Motor neuron (in vitro differentiated cells): Measurements from ENCODE around the gene CIAO2A. TPM values are rescaled to one million over a fixed set of nuclear protein-coding genes. Genes with fewer than 3 reads are reported as not detected.

Source experiments
- ATAC-seq, 8 experiments: fragments of 200-7000 bp; cut with Tn5 transposase; replicated peaks in 6 of 8; 2 replicates each; pipeline ENCODE4 v1.8.0; 2021; ENCODE audit warnings: mild to moderate bottlenecking in 8 of 8, moderate library complexity in 8 of 8
- H3K27ac ChIP-seq, 2 donors: fragments of 250-450 bp; sonication (Bioruptor Pico); 2 replicates each; pipeline ENCODE4 v1.9.0; 2021; ENCODE audit warnings: antibody characterized with exemption in 2 of 2, mild to moderate bottlenecking in 2 of 2, moderate library complexity in 1 of 2
- H3K4me1 ChIP-seq, 2 donors: fragments of 250-450 bp; sonication (Bioruptor Pico); replicated peaks in 1 of 2; 2 replicates each; pipeline ENCODE4 v1.6.1; 2021; ENCODE audit warnings: antibody characterized with exemption in 2 of 2, mild to moderate bottlenecking in 2 of 2, moderate library complexity in 1 of 2
- H3K4me3 ChIP-seq, 5 donors: fragments of 250-450 bp; sonication (Bioruptor Pico); 2 replicates each; pipeline ENCODE4 v1.9.0; 2021; ENCODE audit warnings: antibody characterized with exemption in 5 of 5, mild to moderate bottlenecking in 5 of 5, moderate library complexity in 4 of 5
- WGBS, 10 experiments: fragments of 450-650 bp; shearing (Covaris generic); methylation state at CpG; one replicate each; pipeline ENCODE4 v1.0.0; 2022; 5-methylcytosine and 5-hydroxymethylcytosine counted together
- in situ Hi-C, 9 experiments: fragments of 400-800 bp; cut with MboI; loops; one replicate each; pipeline ENCODE4 v1.15.0; 2021; ENCODE audit warnings: low sequenced_read_pairs in 9 of 9, low pct_unique_long_range_greater_than_20kb in 2 of 9; ENCODE audit not compliant: unreplicated experiment in 9 of 9
- total RNA-seq, 8 experiments: library from RNA; unstranded; fragments of 300-600 nt; gene quantifications; 2 replicates each; pipeline versions ENCODE4 v1.2.3 to v1.2.4, GENCODE V29; 2022

CIAO2A gene, protein sequence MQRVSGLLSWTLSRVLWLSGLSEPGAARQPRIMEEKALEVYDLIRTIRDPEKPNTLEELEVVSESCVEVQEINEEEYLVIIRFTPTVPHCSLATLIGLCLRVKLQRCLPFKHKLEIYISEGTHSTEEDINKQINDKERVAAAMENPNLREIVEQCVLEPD
- 100 to 1,000 TPM in 2 of 8 experiments, 10 to 100 TPM in 6; 42.0 to 106 (median 74.5) TPM for total RNA-seq

- 0 to 2% (median 0%) methylated on average over 1 to 34 of the region's 41 CpGs; no CpG with 5 or more reads in 1 of the 10 experiments for WGBS, 10 experiments
- peak within 1 kb of the TSS; percentile 81 to 83 for H3K27ac ChIP-seq
- in situ Hi-C loops: no loop called here
- H3K4me3 ChIP-seq: peak within 1 kb of the TSS; percentile 55 to 83 (median 74)
- ATAC-seq: peak; percentile 75 to 86 (median 84)
- H3K4me1 ChIP-seq: peaks cover 9 to 27% of the 10 kb centered on the region in 2 donors
These were observed at the start of gene CIAO2A for GRCh38 chr15:64093627-64094417. Gene CIAO2A (minus strand): TSS chr15:64093838. CDS start chr15:64093768, 70 bp downstream.

GRCh38 chr15:64143276-64143675 lies 49.6 kb upstream of the CIAO2A start:
- H3K27ac ChIP-seq: no peak overlapping the region
- in situ Hi-C loops: no loop called here
- H3K4me3 ChIP-seq: no peak overlapping the region
- no peak for ATAC-seq
- WGBS, 10 experiments: 86 to 100% (median 100%) methylated on average over 1 to 2 of the region's 6 CpGs; no CpG with 5 or more reads in 5 of the 10 experiments
- H3K4me1 ChIP-seq: no peaks in the 10 kb centered on the region

DNA sequence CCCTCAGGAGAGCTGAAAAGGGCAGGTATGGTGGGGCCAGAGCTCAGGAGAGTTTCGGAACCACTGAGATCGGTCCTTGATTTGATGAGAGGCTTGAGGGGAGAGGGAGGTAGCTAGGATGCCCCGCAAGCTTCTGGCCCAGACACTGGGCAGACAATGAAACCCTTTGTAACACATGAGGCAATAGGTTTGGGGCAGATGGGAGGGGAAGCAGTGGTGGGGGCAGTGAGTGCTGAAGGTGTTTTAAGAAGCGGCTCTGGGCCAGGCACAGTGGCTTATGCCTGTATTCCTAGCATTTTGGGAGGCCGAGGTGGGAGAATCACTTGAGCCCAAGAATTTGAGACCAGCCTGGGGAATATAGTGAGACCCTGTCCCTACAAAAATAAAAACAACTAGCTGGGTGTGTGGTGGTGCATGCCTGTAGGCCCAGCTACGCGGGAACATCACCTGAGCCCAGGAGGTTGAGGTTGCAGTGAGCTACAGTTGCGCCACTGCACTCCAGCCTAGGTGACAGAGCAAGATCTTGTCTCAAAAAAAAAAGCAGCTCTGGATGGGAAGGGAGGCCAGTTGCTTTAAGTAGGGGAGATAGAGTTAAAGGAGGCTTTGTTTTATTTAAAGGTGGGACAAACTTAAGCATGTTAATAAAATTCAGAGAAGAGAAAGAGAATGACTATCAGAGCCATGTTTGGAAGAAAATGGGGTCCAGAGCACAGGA lies 48.3 kb upstream of the CIAO2A start:
- Histone ChIP-seq H3K4me3 (no peak overlapping the region), H3K27ac (no peak overlapping the region), H3K4me1 (no peaks in the 10 kb centered on the region)
- WGBS, 10 experiments: 89 to 100% (median 100%) methylated on average over 1 to 6 of the region's 8 CpGs; no CpG with 5 or more reads in 3 of the 10 experiments
- ATAC-seq: no peak
- in situ Hi-C loops: no loop called here

- Histone ChIP-seq H3K4me3 (no peak overlapping the region), H3K4me1 (no peaks in the 10 kb centered on the region), H3K27ac (no peak overlapping the region)
- ATAC-seq: no peak
- in situ Hi-C loops: no loop called here
- WGBS, 10 experiments: 92 to 100% methylated on average over 2 of the region's 4 CpGs; no CpG with 5 or more reads in 8 of the 10 experiments
These were observed 44.8 kb upstream of the CIAO2A start for GRCh38 chr15:64138331-64138941.

DNA sequence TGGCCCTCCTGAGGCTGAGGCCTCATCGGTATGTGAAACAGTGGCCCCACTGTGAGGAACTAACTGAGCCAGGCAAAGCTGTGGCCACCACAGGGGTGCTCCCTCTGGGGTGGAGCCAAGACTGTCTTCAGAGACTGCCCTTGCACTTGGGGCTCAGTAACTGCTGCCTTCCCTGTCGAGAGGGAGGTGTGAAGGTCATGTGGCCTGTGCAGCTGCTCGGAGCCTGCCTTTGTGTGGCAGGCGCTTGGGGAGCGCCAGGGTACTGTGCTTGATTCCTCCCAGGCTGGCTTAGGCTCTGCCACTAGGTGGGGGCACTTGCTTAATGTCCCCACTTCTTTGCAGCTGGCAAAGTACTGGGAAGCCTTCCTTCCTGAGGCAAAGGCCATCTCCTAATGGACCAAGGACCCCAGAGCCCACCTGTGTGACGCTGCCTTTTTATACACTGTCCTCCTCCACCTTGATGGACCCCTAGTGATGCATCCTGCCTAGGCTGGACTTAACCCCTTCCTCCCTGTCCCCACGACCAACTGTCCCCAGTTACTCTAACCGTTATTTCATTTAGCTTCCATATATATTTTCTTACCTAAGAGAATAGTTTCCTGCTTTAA lies 43.7 kb upstream of the CIAO2A start:
- Histone ChIP-seq H3K4me3 (no peak overlapping the region), H3K27ac (no peak overlapping the region), H3K4me1 (no peaks in the 10 kb centered on the region)
- WGBS, 10 experiments: 58 to 100% (median 86%) methylated on average over 1 to 5 of the region's 8 CpGs; no CpG with 5 or more reads in 3 of the 10 experiments
- peak in 5 of 8 experiments; percentile 33 to 51 (median 43) for ATAC-seq
- in situ Hi-C loops: no loop called here

DNA sequence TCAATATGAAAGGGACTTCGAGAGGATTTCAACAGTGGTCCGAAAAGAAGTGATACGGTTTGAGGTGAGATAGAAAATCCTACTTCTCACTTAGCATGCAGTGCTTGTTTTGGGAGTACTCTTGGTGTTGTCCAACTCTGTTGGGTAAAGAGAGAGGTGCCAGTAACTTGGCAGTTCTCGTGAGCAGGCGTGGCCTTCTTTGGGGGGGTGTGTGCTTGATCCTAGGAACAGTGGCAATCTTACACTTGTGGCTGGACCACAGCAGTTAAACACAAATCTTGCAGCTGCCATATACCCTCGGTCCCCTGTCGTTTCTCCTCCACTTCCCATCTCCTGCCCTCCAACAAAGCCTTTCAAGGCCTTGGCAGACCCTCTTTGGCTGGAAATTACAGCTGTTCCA lies 42.7 kb upstream of the CIAO2A start:
- Histone ChIP-seq H3K4me3 (no peak overlapping the region), H3K27ac (no peak overlapping the region), H3K4me1 (no peaks in the 10 kb centered on the region)
- no peak for ATAC-seq
- WGBS, 10 experiments: 80 to 100% (median 94%) methylated on average over 1 to 7 of the region's 7 CpGs; no CpG with 5 or more reads in 2 of the 10 experiments
- in situ Hi-C loops: no loop called here

- WGBS, 10 experiments: 88 to 100% (median 95%) methylated on average over 2 to 7 of the region's 9 CpGs; no CpG with 5 or more reads in 6 of the 10 experiments
- peak in 2 of 8 experiments; percentile 12 to 18 for ATAC-seq
- Histone ChIP-seq H3K4me3 (no peak overlapping the region), H3K27ac (no peak overlapping the region), H3K4me1 (no peaks in the 10 kb centered on the region)
- in situ Hi-C loops: no loop called here
These were observed 40.7 kb upstream of the CIAO2A start for GRCh38 chr15:64134345-64134829.

- ATAC-seq: peak in 3 of 8 experiments; percentile 76 to 92 (median 89)
- H3K4me1 ChIP-seq: no peaks in the 10 kb centered on the region
- 60 to 100% (median 84%) methylated on average over 1 to 10 of the region's 10 CpGs; no CpG with 5 or more reads in 4 of the 10 experiments for WGBS, 10 experiments
- no peak overlapping the region for H3K4me3 ChIP-seq
- in situ Hi-C loops: no loop called here
- H3K27ac ChIP-seq: no peak overlapping the region
These were observed 40.1 kb upstream of the CIAO2A start for GRCh38 chr15:64133623-64134344.

DNA sequence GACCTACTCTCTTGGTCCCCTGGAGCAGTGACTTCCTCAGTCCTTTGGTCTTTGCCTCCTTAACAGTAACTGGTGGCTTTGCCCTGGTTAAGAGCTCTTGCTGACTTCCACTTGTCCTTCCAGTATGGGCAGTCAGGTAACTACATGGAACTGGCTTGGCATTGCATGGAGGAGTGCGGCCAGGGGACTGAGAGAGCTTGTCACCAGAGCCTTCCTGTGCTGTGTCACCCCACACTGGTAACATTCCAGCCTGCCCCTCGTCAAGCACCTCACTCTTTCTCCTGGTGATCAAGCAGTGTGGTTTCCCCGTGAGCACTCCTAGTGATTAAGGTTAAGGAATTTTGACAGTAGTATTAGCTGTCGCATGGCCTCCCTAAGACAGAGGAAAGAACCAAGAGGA lies 38.6 kb upstream of the CIAO2A start:
- Histone ChIP-seq H3K27ac (no peak overlapping the region), H3K4me1 (no peaks in the 10 kb centered on the region), H3K4me3 (no peak overlapping the region)
- in situ Hi-C loops: no loop called here
- 90 to 100% (median 100%) methylated on average over 1 to 4 of the region's 4 CpGs; no CpG with 5 or more reads in 5 of the 10 experiments for WGBS, 10 experiments
- no peak for ATAC-seq

DNA sequence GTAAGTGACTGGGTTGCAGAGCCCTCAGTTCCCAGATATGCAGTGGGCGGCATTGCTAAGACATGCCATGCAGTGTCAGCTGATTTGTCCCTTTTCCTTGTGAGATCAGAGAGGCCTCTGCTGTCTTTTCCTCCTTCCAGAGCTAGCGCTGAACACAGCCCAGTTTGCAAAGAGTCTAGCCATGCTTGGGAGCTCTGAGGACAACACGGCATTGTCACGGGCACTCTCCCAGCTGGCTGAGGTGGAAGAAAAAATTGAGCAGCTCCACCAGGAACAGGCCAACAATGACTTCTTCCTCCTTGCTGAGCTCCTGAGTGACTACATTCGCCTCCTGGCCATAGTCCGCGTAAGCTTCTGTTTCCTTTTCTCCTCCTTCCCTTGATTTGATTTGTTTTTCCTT lies 37.9 kb upstream of the CIAO2A start:
- in situ Hi-C loops: no loop called here
- Histone ChIP-seq H3K27ac (no peak overlapping the region), H3K4me1 (no peaks in the 10 kb centered on the region), H3K4me3 (no peak overlapping the region)
- no peak for ATAC-seq
- 81 to 100% (median 98%) methylated on average over 1 to 7 of the region's 7 CpGs; no CpG with 5 or more reads in 2 of the 10 experiments for WGBS, 10 experiments

GRCh38 chr15:64130159-64130558 lies 36.5 kb upstream of the CIAO2A start:
- H3K27ac ChIP-seq: no peak overlapping the region

More at GRCh38 chr15:64130159-64130558, 36.5 kb upstream of the CIAO2A start:
- Histone ChIP-seq H3K4me1 (no peaks in the 10 kb centered on the region), H3K4me3 (no peak overlapping the region)
- WGBS, 10 experiments: 95 to 100% (median 100%) methylated on average over 1 to 3 of the region's 3 CpGs; no CpG with 5 or more reads in 3 of the 10 experiments
- in situ Hi-C loops: no loop called here
- no peak for ATAC-seq
